GM10266 (cell line): ENCODE data around the gene TAC3.

Experiments
- DNase-seq: peaks from one replicate; pipeline ENCODE4 v3.0.0; 2012; ENCODE audit errors: extremely low spot score
- TF ChIP-seq, protein P1 (sequence below): IDR thresholded peaks from 2 replicates; pipeline ENCODE4 v1.5.1; 2012; ENCODE audit warnings: mild to moderate bottlenecking, low read depth; ENCODE audit not compliant: control insufficient read depth, insufficient read depth; ENCODE audit errors: missing control alignments

Gene TAC3

GRCh38 chr12:56995930-56996496 is 20.3 kb downstream of the TAC3 start:
- TF ChIP-seq, protein P1, sequence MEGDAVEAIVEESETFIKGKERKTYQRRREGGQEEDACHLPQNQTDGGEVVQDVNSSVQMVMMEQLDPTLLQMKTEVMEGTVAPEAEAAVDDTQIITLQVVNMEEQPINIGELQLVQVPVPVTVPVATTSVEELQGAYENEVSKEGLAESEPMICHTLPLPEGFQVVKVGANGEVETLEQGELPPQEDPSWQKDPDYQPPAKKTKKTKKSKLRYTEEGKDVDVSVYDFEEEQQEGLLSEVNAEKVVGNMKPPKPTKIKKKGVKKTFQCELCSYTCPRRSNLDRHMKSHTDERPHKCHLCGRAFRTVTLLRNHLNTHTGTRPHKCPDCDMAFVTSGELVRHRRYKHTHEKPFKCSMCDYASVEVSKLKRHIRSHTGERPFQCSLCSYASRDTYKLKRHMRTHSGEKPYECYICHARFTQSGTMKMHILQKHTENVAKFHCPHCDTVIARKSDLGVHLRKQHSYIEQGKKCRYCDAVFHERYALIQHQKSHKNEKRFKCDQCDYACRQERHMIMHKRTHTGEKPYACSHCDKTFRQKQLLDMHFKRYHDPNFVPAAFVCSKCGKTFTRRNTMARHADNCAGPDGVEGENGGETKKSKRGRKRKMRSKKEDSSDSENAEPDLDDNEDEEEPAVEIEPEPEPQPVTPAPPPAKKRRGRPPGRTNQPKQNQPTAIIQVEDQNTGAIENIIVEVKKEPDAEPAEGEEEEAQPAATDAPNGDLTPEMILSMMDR = no peak
- DNase-seq = no peak

DNA sequence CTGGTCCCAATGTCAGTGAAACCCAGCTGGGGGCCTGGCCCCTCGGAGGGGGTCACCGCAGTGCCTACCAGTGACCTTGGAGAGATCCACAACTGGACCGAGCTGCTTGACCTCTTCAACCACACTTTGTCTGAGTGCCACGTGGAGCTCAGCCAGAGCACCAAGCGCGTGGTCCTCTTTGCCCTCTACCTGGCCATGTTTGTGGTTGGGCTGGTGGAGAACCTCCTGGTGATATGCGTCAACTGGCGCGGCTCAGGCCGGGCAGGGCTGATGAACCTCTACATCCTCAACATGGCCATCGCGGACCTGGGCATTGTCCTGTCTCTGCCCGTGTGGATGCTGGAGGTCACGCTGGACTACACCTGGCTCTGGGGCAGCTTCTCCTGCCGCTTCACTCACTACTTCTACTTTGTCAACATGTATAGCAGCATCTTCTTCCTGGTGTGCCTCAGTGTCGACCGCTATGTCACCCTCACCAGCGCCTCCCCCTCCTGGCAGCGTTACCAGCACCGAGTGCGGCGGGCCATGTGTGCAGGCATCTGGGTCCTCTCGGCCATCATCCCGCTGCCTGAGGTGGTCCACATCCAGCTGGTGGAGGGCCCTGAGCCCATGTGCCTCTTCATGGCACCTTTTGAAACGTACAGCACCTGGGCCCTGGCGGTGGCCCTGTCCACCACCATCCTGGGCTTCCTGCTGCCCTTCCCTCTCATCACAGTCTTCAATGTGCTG is 21.0 kb downstream of the TAC3 start:
- no peak for DNase-seq
- TF ChIP-seq, protein P1 = no peak

DNA sequence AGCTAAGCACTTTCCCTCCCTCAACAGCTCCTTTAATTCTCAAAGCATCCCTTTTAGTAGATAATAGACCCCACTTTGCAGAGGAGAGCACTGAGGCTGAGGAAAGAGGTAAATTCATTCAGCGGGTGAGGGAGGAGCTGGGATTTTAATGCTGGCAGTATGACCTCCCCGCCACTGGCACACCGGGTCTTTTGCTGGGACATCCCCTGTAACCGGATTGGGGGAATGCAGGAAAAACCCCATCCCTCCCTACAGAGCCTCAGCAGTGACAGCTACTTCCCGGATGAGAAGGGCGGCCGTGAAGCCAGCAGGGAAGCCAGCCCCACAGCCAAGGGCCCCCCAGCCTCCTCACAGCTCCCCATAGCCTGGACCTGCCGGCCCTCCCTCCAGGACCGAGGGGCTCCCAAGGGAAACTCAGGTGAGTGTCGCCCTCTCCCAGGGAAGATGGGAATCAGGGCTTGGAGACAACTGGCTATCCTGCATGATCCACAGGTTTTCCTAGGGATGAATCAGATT is 22.0 kb downstream of the TAC3 start:
- TF ChIP-seq, protein P1 = no peak
- DNase-seq = no peak

DNA sequence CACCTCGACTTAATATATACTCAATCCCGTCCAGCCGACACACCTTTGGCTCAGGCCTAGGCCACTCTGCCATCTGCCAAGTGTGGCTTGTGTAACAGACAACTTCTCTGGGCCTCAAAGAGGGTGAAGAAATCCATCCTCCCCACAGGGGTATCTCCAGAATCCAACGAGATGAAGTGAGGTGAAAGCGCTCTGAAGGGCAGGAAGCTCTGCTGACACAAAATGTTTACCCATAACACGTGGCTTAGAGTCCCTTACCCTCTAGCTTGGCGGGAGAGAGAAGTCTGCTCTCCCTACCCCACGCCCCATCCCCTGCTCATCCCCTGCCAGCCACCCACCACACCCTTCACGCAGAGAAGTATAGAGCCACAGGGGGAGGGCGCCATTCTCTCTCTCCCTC is 23.0 kb downstream of the TAC3 start:
- TF ChIP-seq, protein P1 = no peak
- DNase-seq = no peak

- no peak for DNase-seq
- TF ChIP-seq, protein P1 = no peak
Observed at GRCh38 chr12:56991319-56992246, 24.7 kb downstream of the TAC3 start.

DNA sequence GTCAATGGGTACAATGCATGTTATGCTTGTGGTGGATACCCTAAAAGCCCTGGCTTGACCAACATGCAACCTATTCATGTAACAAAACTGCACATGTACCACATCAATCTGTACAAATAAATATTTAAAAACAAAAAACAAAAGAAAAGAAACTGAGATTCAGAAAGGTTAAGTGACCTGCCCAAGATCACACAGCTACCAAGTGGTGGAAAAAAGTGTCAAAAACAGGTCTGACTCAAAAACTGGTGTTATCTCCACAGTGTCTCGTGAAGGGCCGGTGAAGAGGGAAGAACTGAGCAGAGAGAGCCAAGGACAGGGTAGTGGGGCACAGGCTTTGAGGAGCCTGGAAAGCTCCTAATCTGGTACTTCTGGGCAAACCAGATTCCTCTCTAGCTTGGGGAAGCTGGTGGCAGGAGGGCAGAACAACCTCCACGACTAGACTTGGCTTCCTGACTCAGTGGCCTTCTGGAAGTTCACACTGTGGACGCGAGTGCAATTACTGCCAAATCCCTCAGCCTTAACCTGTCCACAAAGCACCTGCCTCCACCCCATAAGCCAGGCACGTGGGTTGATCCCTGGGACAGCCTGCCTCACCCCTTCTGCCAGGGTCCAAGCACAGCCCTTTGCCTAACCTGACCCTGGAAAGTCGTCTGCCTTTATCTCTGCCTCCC is 25.5 kb downstream of the TAC3 start:
- no peak for DNase-seq
- TF ChIP-seq, protein P1 = no peak
